ENCODE data around the gene LMAN1L. TPM values are rescaled to one million over a fixed set of nuclear protein-coding genes. Genes with fewer than 3 reads are reported as not detected.
"Not testable (repeated sequence)": the region's sequence is repeated elsewhere in the genome, so short reads cannot be mapped to it uniquely, and the experiment has no call there.

LMAN1L gene
- total RNA-seq, 3 donors from 2014 or later: 0.15 TPM; not detected in 2

GRCh38 chr15:74783808-74784175, 28.8 kb upstream of the LMAN1L start:
- H3K27ac ChIP-seq: peak overlapping the region; percentile 81 to 96
- no peaks in the 10 kb centered on the region for H3K36me3 ChIP-seq
- H3K4me3 ChIP-seq: peak overlapping the region; percentile 71 to 99 (median 81)
- H3K27me3 ChIP-seq: no peaks in the 10 kb centered on the region
- H3K9me3 ChIP-seq: no peaks in the 10 kb centered on the region
- TF ChIP-seq, protein P1, sequence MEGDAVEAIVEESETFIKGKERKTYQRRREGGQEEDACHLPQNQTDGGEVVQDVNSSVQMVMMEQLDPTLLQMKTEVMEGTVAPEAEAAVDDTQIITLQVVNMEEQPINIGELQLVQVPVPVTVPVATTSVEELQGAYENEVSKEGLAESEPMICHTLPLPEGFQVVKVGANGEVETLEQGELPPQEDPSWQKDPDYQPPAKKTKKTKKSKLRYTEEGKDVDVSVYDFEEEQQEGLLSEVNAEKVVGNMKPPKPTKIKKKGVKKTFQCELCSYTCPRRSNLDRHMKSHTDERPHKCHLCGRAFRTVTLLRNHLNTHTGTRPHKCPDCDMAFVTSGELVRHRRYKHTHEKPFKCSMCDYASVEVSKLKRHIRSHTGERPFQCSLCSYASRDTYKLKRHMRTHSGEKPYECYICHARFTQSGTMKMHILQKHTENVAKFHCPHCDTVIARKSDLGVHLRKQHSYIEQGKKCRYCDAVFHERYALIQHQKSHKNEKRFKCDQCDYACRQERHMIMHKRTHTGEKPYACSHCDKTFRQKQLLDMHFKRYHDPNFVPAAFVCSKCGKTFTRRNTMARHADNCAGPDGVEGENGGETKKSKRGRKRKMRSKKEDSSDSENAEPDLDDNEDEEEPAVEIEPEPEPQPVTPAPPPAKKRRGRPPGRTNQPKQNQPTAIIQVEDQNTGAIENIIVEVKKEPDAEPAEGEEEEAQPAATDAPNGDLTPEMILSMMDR (IDR thresholded peaks at IDR 0.05): no peak
- TF ChIP-seq POLR2AphosphoS5 (IDR thresholded peaks at IDR 0.05) (no peak), POLR2A (IDR thresholded peaks at IDR 0.05) (no peak)
- DNase-seq (ENCODE audit: low spot score in 2 of 2): no peak
- peaks cover 14 to 39% of the 10 kb centered on the region in 2 donors for H3K4me1 ChIP-seq
- intact Hi-C loops (cut with DNase I; ENCODE audit: low total_unique reads): no loop called here

GRCh38 chr15:74784426-74785193, 28.0 kb upstream of the LMAN1L start:
- peak overlapping the region in 1 of 3 donors; percentile 71 for H3K4me3 ChIP-seq
- no peaks in the 10 kb centered on the region for H3K27me3 ChIP-seq
- no peaks in the 10 kb centered on the region for H3K36me3 ChIP-seq
- no peaks in the 10 kb centered on the region for H3K9me3 ChIP-seq
- H3K4me1 ChIP-seq: peaks cover 20 to 47% of the 10 kb centered on the region in 2 donors
- no peak for TF ChIP-seq POLR2A (IDR thresholded peaks at IDR 0.05)
- TF ChIP-seq, protein P1 (IDR thresholded peaks at IDR 0.05): no peak
- no peak for TF ChIP-seq POLR2AphosphoS5 (IDR thresholded peaks at IDR 0.05)
- H3K27ac ChIP-seq: peak overlapping the region; percentile 81 to 84
- DNase-seq (ENCODE audit: low spot score in 2 of 2): no peak
- intact Hi-C loops (cut with DNase I; ENCODE audit: low total_unique reads): no loop called here

DNA sequence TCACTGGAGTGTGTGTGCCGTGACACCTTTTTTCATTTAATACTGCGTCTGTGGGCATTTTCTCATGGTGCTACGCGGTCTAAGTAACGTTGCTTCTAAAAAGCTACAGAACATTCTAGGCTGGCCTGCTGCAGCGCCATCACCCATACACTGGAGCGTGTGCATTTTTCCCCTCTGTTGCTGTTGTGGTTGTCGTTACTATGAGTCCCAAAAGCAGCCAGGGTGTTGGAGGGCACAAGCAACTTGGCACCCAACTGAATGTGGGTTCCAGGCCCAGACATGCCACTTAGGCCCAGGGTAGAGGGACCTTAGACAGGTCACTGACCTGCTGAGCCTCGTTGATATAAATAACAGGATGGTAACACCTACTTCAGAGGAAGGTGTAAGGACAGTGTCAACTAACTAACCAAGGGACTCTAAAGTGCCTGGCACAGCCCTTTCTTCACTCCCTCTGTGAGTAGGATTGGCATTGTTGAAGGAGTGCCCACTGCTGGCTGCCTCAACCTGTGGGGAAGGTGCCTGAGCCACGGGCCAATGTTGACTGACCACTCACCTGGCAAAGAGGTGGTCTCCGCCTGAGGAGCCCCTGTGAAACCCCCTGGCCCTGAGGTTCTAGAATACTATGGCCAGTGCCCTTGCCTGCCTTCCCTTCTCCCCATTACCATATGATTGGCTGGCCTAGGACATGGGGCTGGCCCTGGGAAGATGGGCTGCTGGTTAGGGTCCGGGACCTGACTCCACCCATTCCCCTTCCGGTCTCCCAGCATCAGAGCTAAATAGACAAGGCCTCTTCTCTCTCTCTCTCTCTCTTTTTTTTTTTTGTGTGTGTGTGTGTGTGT, 27.2 kb upstream of the LMAN1L start:
- Histone ChIP-seq H3K36me3 (no peaks in the 10 kb centered on the region), H3K9me3 (no peaks in the 10 kb centered on the region), H3K27ac (peak overlapping the region; percentile 60 to 84), H3K27me3 (no peaks in the 10 kb centered on the region), H3K4me3 (no peak overlapping the region), H3K4me1 (peaks cover 28 to 53% of the 10 kb centered on the region in 2 donors)
- no peak for DNase-seq (ENCODE audit: low spot score in 2 of 2)
- no peak for TF ChIP-seq POLR2A (IDR thresholded peaks at IDR 0.05)
- no peak for TF ChIP-seq POLR2AphosphoS5 (IDR thresholded peaks at IDR 0.05)
- TF ChIP-seq, protein P1 (IDR thresholded peaks at IDR 0.05): no peak
- intact Hi-C loops (cut with DNase I; ENCODE audit: low total_unique reads): no loop called here

- H3K9me3 ChIP-seq; intact Hi-C loops (cut with DNase I; ENCODE audit: low total_unique reads); DNase-seq (ENCODE audit: low spot score in 2 of 2); H3K36me3 ChIP-seq; H3K4me3 ChIP-seq; H3K27me3 ChIP-seq: not testable (repeated sequence)
- Histone ChIP-seq H3K27ac (peak overlapping the region; percentile 60 to 84), H3K4me1 (peaks cover 30 to 51% of the 10 kb centered on the region in 2 donors)
These were observed 26.6 kb upstream of the LMAN1L start for GRCh38 chr15:74786081-74786480.

GRCh38 chr15:74786551-74787165, 26.0 kb upstream of the LMAN1L start:
- Histone ChIP-seq H3K36me3 (no peaks in the 10 kb centered on the region), H3K27me3 (no peaks in the 10 kb centered on the region), H3K27ac (peak overlapping the region; percentile 60 to 84), H3K9me3 (no peaks in the 10 kb centered on the region), H3K4me3 (no peak overlapping the region), H3K4me1 (peaks cover 30 to 45% of the 10 kb centered on the region in 2 donors)
- intact Hi-C loops (cut with DNase I; ENCODE audit: low total_unique reads): no loop called here
- DNase-seq (ENCODE audit: low spot score in 2 of 2): no peak
- TF ChIP-seq POLR2AphosphoS5 (IDR thresholded peaks at IDR 0.05): no peak
- TF ChIP-seq, protein P1 (IDR thresholded peaks at IDR 0.05): no peak
- no peak for TF ChIP-seq POLR2A (IDR thresholded peaks at IDR 0.05)

All from breast epithelium (tissue), 4 donors.